Heart right ventricle (tissue), 16 donors: Measurements from ENCODE around the gene MCF2L2. TPM values are rescaled to one million over a fixed set of nuclear protein-coding genes. Genes with fewer than 3 reads are reported as not detected.

Experiments
- ATAC-seq, 8 donors: fragments of 200-7000 bp; cut with Tn5 transposase; one replicate each; pipeline ENCODE4 v1.9.1; 2020; ENCODE audit warnings: mild to moderate bottlenecking in 8 of 8, moderate library complexity in 8 of 8, moderate number of reproducible peaks in 1 of 8
- DNase-seq, 2 donors: peaks; one replicate each; pipeline ENCODE4 v3.0.0-alpha.2; 2020
- H3K27ac ChIP-seq, 10 donors: fragments of 200-600 bp; sonication (generic) in 2 of 10; one replicate each; pipeline versions ENCODE4 v1.5.0 to v1.8.0; 2020 to 2022; ENCODE audit warnings: mild to moderate bottlenecking in 3 of 10
- H3K27me3 ChIP-seq, 7 donors: fragments of 200-600 bp; one replicate each; pipeline ENCODE4 v1.8.0; 2021 to 2022; ENCODE audit warnings: mild to moderate bottlenecking in 2 of 7
- H3K36me3 ChIP-seq, 9 donors: fragments of 200-600 bp; sonication (generic) in 1 of 9; one replicate each; pipeline versions ENCODE4 v1.5.0 to v1.8.0; 2020 to 2022; ENCODE audit warnings: mild to moderate bottlenecking in 2 of 9
- H3K4me1 ChIP-seq, 9 donors: fragments of 200-600 bp; sonication (generic) in 1 of 9; one replicate each; pipeline versions ENCODE4 v1.5.0 to v1.8.0; 2020 to 2022; ENCODE audit warnings: mild to moderate bottlenecking in 4 of 9
- H3K4me3 ChIP-seq, 10 donors: fragments of 200-600 bp; sonication (generic) in 2 of 10; one replicate each; pipeline versions ENCODE4 v1.5.0 to v1.8.0; 2020 to 2022; ENCODE audit warnings: mild to moderate bottlenecking in 7 of 10, moderate library complexity in 2 of 10
- H3K9me3 ChIP-seq, 11 donors: fragments of 200-600 bp in 10 of 11; sonication (generic) in 2 of 11; one replicate each; pipeline versions ENCODE4 v1.5.0 to v1.8.0; 2013 to 2022; ENCODE audit warnings: mild to moderate bottlenecking in 2 of 11, control low read depth in 1 of 11, moderate library complexity in 1 of 11
- WGBS, 2 donors: extraction: QIAGEN DNeasy Blood & Tissue Kit; methylation state at CpG; one replicate each; pipeline ENCODE4 v1.1.7; 2013; ENCODE audit warnings: inconsistent platforms in 1 of 2; 5-methylcytosine and 5-hydroxymethylcytosine counted together
- intact Hi-C, 10 donors: fragments of 100-400 bp; cut with DNase I; formaldehyde crosslinking; loops; one replicate each; pipeline versions ENCODE4 v1.11.1 to v1.14.2; 2022
- polyA plus RNA-seq, 2 donors: library from polyadenylated mRNA; stranded (reverse); fragments of 200-250 nt; gene quantifications; one replicate each; pipeline ENCODE4 v1.2.3, GENCODE V29; 2013
- total RNA-seq, 10 donors: library from RNA; stranded (reverse); fragmentation: NEBNext Ultra II Directional in 3 of 10; extraction: Animal tissue kit (Norgen Biotek cat#: 25700) in 3 of 10; gene quantifications; one replicate each; pipeline versions ENCODE4 v1.2.1 to v1.2.4, GENCODE V29; 2021 to 2023
- TF ChIP-seq, protein P1 (sequence below), 9 donors: fragments of 200-600 bp; sonication (generic) in 2 of 9; IDR thresholded peaks; one replicate each; pipeline versions ENCODE4 v1.5.0 to v1.8.0; 2021 to 2022; ENCODE audit warnings: antibody characterized with exemption in 9 of 9, mild to moderate bottlenecking in 5 of 9, moderate library complexity in 1 of 9
- donor health status: Arrhythmogenic right ventricular cardiomyopathy.
- donor health status: ischemic (EF 13 %, LVEDD 7.1; RV severe dilation, severe dysfunction).
- donor health status: healthy with polysubstance abuse.
- donor health status: DM: no; HTN: yes; CAD: no.
- donor health status: DM: no; HTN: no; CAD: no.
- donor health status: ischemic (EF 25% LVEDD 6.9; RV normal size, moderate dysfunction).
- donor health status: ischemic (EF 25% LVEDD 5.7; RV mildly dilated, moderate dysfunction).
- donor health status: healthy.
- donor health status: DM: yes; HTN: yes; CAD: no.
- donor health status: Ischemic cardiomyopathy.
- donor health status: ischemic (EF 35%, LVEDD 5.7; RV mildly dilated, moderate dysfunction).
- donor health status: nonischemic (EF 11% LVEDD 7.7; RV severe dilation, severe dysfunction).
- donor health status: DM: yes; HTN: yes; CAD: no.
- donor health status: PGD.
- donor health status: ischemic (EF 29% LVEDD 5.4; RV normal size, mild dysfunction).
- donor health status: nonischemic (EF 23%, LVEDD 6.1; RV moderate dilation, normal function).

Gene MCF2L2
- total and polyA plus RNA-seq, 12 donors = 0.09 to 1.5 (median 0.40) TPM; not detected in 1

DNA sequence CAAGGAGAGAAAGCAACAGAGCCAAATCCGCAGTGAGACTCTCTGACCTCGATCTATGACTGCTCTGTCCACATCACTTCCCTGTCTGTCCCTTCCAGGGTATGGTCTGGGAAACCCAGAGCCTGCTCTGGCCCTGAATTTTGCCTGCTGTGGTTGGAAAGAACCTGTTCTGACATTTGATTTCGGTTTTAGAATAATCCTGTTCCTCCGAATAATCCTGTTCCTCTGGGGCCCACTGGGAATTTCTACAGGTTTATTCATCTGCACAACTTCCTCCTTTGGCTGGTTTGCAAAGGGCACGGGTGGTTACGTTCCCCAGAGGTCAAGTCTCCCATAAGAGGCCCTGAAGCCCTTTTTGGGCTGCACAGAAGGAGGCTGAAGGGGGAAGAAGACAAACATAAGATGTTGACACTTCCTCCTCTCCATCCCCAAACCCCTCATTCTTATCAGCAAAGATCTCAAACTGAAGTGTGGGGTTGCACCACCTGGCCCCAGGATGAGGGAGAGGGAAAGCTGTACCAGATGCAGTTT, 276.5 kb downstream of the MCF2L2 start:
- no peak for DNase-seq
- TF ChIP-seq, protein P1, sequence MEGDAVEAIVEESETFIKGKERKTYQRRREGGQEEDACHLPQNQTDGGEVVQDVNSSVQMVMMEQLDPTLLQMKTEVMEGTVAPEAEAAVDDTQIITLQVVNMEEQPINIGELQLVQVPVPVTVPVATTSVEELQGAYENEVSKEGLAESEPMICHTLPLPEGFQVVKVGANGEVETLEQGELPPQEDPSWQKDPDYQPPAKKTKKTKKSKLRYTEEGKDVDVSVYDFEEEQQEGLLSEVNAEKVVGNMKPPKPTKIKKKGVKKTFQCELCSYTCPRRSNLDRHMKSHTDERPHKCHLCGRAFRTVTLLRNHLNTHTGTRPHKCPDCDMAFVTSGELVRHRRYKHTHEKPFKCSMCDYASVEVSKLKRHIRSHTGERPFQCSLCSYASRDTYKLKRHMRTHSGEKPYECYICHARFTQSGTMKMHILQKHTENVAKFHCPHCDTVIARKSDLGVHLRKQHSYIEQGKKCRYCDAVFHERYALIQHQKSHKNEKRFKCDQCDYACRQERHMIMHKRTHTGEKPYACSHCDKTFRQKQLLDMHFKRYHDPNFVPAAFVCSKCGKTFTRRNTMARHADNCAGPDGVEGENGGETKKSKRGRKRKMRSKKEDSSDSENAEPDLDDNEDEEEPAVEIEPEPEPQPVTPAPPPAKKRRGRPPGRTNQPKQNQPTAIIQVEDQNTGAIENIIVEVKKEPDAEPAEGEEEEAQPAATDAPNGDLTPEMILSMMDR (IDR thresholded peaks at IDR 0.05) = no peak
- 58 to 65% methylated on average over 6 of the region's 6 CpGs for WGBS, 2 donors
- no peaks in the 10 kb centered on the region for H3K36me3 ChIP-seq
- peaks cover 0 to 19% (median 4%) of the 10 kb centered on the region in 7 donors for H3K27me3 ChIP-seq
- no peak overlapping the region for H3K4me3 ChIP-seq
- intact Hi-C loops = no loop called here
- no peak for ATAC-seq
- H3K27ac ChIP-seq = no peak overlapping the region
- H3K4me1 ChIP-seq = no peaks in the 10 kb centered on the region
- H3K9me3 ChIP-seq = no peaks in the 10 kb centered on the region

DNA sequence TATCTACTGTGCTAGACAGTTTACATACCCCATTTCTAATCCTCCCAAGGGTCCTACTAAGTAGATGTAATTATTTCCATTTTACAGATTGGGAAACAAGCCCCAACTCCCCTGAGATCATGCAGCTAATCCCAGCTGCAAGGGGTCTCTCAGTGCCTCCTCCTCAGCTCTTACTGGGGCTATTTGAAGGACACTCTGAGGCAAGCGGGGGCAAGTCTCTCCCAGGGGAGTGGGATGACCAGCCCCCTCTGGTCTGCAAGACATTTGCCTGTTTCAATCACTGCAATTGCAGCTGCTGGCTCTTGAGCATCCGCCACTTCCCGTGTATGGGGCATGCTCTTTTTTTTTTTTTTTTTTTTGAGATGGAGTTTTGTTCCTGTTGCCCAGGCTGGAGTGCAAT, 277.3 kb downstream of the MCF2L2 start:
- H3K27ac ChIP-seq = no peak overlapping the region
- TF ChIP-seq, protein P1 (IDR thresholded peaks at IDR 0.05) = no peak

GRCh38 chr3:183149915-183150750, 278.3 kb downstream of the MCF2L2 start:
- TF ChIP-seq, protein P1 (IDR thresholded peaks at IDR 0.05) = no peak

More for the DNA sequence above, 277.3 kb downstream of the MCF2L2 start:
- Histone ChIP-seq H3K9me3 (no peaks in the 10 kb centered on the region), H3K36me3 (no peaks in the 10 kb centered on the region), H3K4me1 (no peaks in the 10 kb centered on the region), H3K27me3 (peaks cover 0 to 22% (median 4%) of the 10 kb centered on the region in 7 donors), H3K4me3 (no peak overlapping the region)
- intact Hi-C loops = no loop called here
- WGBS, 2 donors = 80 to 86% methylated on average over 3 of the region's 3 CpGs
- ATAC-seq (no peak), DNase-seq (no peak)

DNA sequence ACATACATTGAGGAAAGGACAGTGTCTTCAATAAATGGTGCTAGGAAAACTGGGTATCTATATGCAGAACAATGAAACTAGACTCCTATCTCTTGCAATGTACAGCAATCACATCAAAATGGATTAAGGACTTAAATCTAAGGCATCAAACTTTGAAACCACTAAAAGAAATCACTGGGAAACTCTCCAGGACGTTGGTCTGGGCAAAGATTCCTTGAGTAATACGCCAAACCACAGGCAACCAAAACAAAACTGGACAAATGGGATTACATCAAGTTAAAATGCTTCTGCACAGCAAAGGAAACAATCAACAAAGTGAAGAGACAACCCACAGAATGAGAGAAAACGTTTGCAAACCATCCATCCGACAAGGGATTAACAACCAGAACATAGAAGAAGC, 280.4 kb downstream of the MCF2L2 start:
- intact Hi-C loops = no loop called here
- H3K4me3 ChIP-seq = no peak overlapping the region
- no peak overlapping the region for H3K27ac ChIP-seq
- ATAC-seq (no peak), DNase-seq (no peak)
- no peaks in the 10 kb centered on the region for H3K9me3 ChIP-seq
- H3K27me3 ChIP-seq = peaks cover 0 to 17% (median 11%) of the 10 kb centered on the region in 7 donors
- H3K36me3 ChIP-seq = no peaks in the 10 kb centered on the region
- WGBS, 2 donors = 58 to 66% methylated on average over 4 of the region's 4 CpGs
- no peaks in the 10 kb centered on the region for H3K4me1 ChIP-seq
- TF ChIP-seq, protein P1 (IDR thresholded peaks at IDR 0.05) = no peak

More at GRCh38 chr3:183149915-183150750, 278.3 kb downstream of the MCF2L2 start:
- H3K36me3 ChIP-seq = no peaks in the 10 kb centered on the region
- H3K27ac ChIP-seq = no peak overlapping the region
- 50 to 57% methylated on average over 5 of the region's 5 CpGs for WGBS, 2 donors
- no peak overlapping the region for H3K4me3 ChIP-seq
- intact Hi-C loops = no loop called here
- no peaks in the 10 kb centered on the region for H3K4me1 ChIP-seq
- DNase-seq (no peak), ATAC-seq (no peak)
- no peaks in the 10 kb centered on the region for H3K9me3 ChIP-seq
- H3K27me3 ChIP-seq = peaks cover 0 to 22% (median 4%) of the 10 kb centered on the region in 7 donors
